ENCODE data around the gene ANO7.

- no peak for TF ChIP-seq EZH2phosphoT487 (IDR thresholded peaks at IDR 0.05; ENCODE audit: borderline replicate concordance, low read length)
- TF ChIP-seq, protein P1, sequence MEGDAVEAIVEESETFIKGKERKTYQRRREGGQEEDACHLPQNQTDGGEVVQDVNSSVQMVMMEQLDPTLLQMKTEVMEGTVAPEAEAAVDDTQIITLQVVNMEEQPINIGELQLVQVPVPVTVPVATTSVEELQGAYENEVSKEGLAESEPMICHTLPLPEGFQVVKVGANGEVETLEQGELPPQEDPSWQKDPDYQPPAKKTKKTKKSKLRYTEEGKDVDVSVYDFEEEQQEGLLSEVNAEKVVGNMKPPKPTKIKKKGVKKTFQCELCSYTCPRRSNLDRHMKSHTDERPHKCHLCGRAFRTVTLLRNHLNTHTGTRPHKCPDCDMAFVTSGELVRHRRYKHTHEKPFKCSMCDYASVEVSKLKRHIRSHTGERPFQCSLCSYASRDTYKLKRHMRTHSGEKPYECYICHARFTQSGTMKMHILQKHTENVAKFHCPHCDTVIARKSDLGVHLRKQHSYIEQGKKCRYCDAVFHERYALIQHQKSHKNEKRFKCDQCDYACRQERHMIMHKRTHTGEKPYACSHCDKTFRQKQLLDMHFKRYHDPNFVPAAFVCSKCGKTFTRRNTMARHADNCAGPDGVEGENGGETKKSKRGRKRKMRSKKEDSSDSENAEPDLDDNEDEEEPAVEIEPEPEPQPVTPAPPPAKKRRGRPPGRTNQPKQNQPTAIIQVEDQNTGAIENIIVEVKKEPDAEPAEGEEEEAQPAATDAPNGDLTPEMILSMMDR (IDR thresholded peaks at IDR 0.05; ENCODE audit: low read depth, low read length, poor library complexity, severe bottlenecking), result no peak
Measured at GRCh38 chr2:241213567-241213966, 25.1 kb downstream of the ANO7 start.

Measured in DOHH2 (cell line).